Kidney epithelial cell (primary cell): ENCODE measurements around the gene HLA-DQA1. TPM values are rescaled to one million over a fixed set of nuclear protein-coding genes. Genes with fewer than 3 reads are reported as not detected.

Experiments used
- DNase-seq: peaks from one replicate; pipeline ENCODE4 v3.0.0-alpha.2; 2010; ENCODE audit warnings: low read depth
- H3K27me3 ChIP-seq: 2 replicates; pipeline ENCODE4 v1.6.0; 2011; ENCODE audit warnings: low read length; ENCODE audit not compliant: control insufficient read depth, insufficient read depth
- H3K36me3 ChIP-seq: 2 replicates; pipeline ENCODE4 v1.5.1; 2011; ENCODE audit warnings: low read length; ENCODE audit not compliant: control insufficient read depth, insufficient read depth
- H3K4me3 ChIP-seq: 2 replicates; pipeline ENCODE4 v1.5.1; 2011; ENCODE audit warnings: low read depth, mild to moderate bottlenecking, control low read depth, low read length
- total RNA-seq: library from RNA; depleted of rRNA; stranded (reverse); fragments of >200 nt; gene quantifications from 2 replicates; pipeline ENCODE4 v1.2.3, GENCODE V29; 2015
- TF ChIP-seq, protein P1 (sequence below): IDR thresholded peaks from 2 replicates; pipeline ENCODE4 v1.5.1; 2011; ENCODE audit warnings: mild to moderate bottlenecking, moderate library complexity, low read length, control low read depth, inconsistent platforms; ENCODE audit not compliant: insufficient read depth, poor library complexity, severe bottlenecking

The HLA-DQA1 gene
- total RNA-seq, 1 donor from 2014 or later, result 0.21 TPM

DNA sequence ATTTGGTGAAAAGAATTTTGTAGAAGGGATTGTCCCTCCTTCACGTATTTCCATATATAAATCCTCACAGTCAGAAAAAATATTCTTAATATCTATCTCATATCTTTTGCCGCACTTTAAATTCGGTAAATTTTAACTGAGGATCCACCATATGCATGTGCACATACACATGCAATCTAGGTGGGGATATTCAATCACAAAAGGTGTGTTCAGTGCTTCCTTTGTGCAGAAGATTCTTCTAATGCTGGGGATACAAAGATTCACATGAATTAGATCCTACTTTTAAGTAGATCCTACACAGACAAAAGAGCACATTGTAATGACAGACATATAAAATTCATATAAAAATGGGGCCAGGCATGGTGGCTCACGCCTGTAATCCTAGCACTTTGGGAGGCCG is 34.0 kb upstream of the HLA-DQA1 start:
- no peak for DNase-seq
- TF ChIP-seq, protein P1, sequence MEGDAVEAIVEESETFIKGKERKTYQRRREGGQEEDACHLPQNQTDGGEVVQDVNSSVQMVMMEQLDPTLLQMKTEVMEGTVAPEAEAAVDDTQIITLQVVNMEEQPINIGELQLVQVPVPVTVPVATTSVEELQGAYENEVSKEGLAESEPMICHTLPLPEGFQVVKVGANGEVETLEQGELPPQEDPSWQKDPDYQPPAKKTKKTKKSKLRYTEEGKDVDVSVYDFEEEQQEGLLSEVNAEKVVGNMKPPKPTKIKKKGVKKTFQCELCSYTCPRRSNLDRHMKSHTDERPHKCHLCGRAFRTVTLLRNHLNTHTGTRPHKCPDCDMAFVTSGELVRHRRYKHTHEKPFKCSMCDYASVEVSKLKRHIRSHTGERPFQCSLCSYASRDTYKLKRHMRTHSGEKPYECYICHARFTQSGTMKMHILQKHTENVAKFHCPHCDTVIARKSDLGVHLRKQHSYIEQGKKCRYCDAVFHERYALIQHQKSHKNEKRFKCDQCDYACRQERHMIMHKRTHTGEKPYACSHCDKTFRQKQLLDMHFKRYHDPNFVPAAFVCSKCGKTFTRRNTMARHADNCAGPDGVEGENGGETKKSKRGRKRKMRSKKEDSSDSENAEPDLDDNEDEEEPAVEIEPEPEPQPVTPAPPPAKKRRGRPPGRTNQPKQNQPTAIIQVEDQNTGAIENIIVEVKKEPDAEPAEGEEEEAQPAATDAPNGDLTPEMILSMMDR, result no peak
- Histone ChIP-seq H3K36me3 (no peaks in the 10 kb centered on the region), H3K4me3 (no peak overlapping the region), H3K27me3 (no peaks in the 10 kb centered on the region)

DNA sequence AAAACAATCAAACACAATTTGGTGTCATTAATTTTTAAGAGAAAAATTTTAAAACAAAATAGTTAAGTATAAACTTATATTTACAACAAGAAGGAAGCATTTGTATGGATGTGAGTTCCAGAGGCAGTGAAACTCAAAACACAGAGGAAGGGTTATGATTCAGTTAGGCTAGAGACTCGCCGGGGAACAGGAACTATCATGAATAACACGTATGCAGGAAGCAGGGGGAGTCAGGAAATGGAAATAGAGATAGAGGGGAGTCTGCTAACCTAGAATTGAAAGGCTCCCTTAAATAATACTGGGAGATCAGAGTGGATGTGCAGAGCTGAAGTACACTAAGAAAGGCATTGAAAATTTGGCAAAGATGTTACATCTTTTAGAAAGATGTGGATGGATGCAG is 33.3 kb upstream of the HLA-DQA1 start:
- TF ChIP-seq, protein P1, result no peak
- Histone ChIP-seq H3K4me3 (no peak overlapping the region), H3K36me3 (no peaks in the 10 kb centered on the region), H3K27me3 (no peaks in the 10 kb centered on the region)
- DNase-seq, result no peak

DNA sequence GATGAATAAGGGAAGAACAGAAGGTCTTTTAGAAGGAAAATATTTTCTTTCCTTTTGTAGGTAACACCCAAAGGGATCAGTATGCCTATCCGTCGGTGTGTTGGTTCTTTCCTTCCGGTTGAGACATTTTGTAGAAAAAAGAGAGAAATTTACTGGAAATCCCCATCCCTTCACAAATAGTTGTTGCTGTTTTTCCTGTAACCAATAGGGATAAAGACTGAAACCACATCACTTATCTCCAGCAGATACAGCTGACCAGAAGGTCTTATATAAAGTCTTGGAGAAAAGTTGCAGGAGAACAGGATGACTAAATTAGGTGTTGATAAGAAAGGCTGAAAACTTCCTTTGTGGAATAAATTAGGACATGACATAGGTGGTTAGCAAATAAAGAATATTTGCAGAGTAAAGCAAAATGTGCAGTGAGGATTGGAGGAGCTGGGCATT is 32.8 kb upstream of the HLA-DQA1 start:
- Histone ChIP-seq H3K4me3 (no peak overlapping the region), H3K36me3 (no peaks in the 10 kb centered on the region), H3K27me3 (no peaks in the 10 kb centered on the region)
- TF ChIP-seq, protein P1, result no peak
- no peak for DNase-seq

DNA sequence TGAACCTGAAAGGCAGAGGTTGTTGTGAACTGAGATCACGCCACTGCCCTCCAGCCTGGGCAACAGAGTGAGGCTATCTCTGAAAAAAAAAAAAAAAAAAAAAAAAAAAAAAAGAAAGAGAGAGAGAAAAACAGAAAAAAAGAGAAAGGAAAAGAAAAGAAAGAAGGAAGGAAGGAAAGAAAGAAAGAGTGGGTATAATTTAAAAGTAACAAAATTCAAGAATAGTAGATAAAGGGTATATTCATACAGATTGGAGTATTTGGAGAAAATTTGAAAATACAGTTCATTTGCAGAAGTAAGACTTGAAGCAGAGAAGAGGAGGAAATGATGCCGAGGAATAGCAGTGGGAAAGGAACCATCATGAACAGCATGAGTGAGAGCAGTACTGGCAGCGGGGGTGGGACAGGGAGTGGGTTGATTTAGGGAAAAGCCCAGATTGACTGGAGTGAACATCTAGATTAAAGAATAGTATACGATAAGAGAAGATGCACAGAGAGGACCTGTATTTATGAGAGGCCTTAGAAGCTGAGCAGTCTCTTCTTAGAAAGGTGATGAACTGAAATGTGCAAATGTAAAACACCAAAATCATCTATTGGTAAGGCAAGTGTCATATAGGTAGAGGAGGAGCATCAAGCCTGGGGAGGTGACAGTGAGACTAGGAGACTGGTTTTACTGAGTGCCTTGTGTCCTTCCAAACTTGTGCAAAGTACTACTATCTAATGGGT is 29.8 kb upstream of the HLA-DQA1 start:
- Histone ChIP-seq H3K4me3 (no peak overlapping the region), H3K27me3 (no peaks in the 10 kb centered on the region), H3K36me3 (no peaks in the 10 kb centered on the region)
- no peak for DNase-seq
- TF ChIP-seq, protein P1, result no peak

DNA sequence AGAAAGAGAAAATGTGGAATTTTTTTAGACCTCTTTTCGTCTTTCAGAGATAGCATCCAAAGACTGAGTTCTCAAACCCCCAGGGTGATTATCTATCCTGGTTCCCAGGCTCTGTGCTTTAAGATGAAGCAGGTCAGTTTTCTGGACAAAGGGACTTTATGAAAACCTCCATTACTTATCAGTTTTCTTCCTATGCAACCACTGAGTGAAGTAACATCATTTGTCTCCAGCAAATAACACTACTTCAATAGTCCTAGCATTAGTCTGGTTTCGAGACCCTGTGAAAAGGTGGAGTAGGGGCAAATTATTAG is 29.3 kb upstream of the HLA-DQA1 start:
- Histone ChIP-seq H3K4me3 (no peak overlapping the region), H3K36me3 (no peaks in the 10 kb centered on the region), H3K27me3 (no peaks in the 10 kb centered on the region)
- TF ChIP-seq, protein P1, result no peak
- no peak for DNase-seq

DNA sequence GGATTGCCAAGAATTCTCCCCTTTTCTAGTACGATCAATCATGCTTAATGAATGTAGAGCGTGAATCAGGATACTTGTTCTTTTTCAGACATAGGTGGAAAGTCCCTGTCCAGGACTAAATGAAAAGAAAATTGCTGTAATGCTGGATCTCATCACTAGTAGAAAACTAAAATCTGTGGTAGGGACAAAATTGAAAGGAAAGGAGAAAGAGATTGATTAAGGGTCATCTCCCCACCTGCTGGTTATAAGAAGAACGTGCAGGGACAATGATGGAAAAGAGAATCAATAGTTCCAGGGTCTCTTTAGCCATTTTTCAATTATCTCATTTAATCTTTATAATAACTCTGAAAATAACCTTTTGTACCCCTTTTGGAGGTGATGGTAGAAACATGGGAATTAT is 28.8 kb upstream of the HLA-DQA1 start:
- Histone ChIP-seq H3K4me3 (no peak overlapping the region), H3K27me3 (no peaks in the 10 kb centered on the region), H3K36me3 (no peaks in the 10 kb centered on the region)
- no peak for DNase-seq
- TF ChIP-seq, protein P1, result no peak
